HS-27A (cell line): ENCODE results near the gene PSENEN.
"Not testable (repeated sequence)": the region's sequence is repeated elsewhere in the genome, so short reads cannot be mapped to it uniquely, and the experiment has no call there.

Experiments used
- DNase-seq: peaks from one replicate; pipeline ENCODE4 v3.0.0-alpha.2; 2012; ENCODE audit warnings: low read depth, missing footprints

The PSENEN gene

DNA sequence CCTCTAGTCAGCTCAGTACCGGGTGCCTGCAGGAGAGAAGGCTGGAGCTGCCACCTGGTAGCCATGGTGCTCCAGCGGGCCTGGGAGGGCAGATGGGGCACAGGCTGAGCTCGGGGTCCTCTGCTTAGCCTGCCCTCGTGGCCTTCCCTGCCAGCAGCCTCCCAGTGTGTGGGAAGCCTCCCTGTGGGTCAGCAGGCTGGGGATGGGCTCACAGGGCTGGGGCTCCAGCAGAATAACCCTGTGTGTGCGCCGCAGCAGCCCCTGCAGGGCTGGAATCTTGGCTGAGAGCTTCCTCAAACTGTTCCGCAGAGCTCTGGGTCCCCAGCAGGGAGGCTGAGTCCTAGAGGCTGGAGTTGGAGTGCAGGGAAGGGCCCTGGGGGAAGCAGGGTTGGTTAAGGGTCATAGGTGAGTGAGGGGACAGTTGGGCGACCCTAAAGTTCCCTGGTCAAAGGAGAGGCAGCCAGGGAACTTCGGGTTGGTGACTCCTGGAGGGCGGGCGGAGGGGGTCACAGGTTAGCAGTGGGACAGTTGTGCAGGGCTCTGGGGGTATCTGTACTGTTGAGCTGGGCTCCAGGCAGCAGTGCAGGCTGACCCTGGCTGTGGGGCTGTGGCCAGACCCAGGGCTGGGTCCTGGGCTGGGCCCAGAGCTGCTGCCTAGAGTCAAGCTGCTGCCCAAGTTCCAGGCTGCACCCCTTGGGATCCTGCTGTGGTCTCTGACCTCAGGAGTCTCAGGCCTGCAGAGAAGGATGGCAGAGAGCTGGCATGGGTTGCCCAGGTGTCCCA is 43.9 kb downstream of the PSENEN start:
- DNase-seq, result no peak

DNA sequence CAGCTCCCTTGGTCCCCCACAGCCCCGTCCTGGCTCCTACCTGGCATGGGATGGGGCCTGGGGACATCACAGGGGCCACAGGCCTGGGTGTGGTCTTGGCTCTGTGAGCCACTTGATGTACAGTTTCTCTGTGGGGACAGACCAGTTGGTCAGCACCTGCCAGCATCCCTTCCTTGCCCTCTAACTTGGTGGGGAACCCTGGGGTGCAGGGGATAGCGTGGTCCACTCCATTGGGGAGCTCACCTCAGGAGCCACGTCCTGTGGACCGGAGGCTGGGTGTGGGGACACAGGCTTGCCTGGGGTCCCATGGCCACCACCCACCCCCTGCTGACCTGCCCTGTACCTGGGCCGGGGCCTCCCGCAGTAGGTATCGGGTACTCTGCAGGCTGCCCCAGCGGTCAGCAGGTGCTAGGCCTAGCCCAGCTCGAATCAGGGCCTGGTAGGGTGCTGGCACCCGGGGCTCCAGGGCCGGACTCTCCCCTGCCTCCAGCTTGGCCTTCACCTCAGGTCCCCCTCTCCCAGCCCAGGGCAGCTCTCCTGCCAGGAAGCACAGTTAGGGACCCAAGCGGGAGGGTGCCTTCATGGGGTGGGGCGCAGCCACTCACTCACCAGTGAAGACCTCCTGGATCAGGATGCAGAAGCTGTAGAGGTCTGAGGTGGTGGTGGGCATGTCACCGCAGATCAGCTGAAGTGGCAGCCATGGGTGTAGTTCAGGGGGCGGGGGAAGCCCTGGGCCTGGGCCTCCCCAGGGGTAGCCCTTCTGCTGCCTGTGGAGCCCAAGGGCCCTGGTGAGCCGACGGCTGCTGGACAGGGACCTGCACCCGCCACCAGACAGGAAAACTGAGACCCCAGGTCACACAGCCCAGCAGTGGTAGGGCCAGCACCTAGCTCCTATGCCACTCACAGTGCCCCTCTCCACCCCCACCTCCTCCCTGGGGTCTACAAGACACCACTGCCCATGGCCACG is 44.8 kb downstream of the PSENEN start:
- no peak for DNase-seq

DNA sequence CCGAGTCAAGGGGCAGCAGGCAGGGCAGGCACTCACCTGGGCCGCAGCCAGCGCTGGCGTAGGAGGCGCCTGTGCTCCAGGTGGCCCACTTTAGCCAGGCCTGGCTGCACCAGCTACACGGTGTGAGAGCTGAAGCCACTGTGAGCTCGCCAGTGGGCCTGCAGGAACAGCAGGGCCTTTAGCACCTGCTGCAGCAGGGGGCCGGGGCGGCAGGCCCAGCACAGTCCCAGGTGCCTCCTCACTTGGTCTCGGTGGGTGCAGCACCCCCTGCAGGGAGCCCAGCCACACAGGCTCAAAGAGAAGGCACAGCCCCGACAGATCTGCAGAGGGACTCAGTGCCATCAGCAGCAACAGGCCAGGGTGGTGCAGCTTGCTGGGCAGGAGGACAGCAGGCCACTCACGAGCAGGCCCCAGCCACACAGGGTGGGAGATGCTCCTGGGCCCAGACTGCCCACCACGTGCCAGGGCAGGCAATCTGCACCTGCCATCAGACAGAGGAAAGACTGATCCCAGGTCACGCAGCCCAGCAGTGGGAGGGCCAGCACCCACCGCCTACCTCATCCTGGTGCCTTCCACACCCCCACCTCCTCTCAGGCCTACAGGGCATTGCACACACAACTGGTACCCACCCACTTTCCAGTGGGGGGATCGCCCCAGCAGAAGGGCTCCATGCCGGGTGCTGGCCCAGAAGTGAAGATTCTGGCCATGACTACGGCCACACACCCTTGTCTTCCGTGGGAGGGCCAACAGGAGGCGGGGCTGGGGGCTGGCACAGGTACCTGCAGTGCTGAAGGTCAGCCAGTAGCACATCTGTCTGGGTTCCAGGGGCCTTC is 45.7 kb downstream of the PSENEN start:
- DNase-seq, result no peak

DNA sequence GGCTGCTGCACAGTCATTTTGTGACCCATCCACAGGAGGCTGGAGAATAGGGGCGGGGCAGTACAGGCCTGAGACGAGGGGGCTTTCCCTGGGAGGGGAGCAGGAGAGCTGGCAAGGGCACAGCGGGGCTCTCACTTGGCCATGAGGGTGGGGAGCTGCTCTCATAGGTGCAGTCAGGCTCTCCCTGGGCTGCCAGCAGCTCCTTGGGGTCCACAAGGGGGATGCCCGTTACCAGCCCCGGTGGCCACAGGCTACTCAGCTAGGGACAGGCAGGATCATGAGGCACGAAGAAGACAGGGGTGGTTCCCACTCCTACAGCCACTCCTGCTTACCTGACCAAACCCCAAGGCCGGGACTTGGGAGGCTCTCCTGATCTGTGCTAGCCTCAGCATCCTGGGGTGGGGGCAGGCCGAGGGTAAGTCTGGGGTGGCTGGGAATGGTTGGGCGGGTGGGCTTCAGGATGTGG is 46.4 kb downstream of the PSENEN start:
- no peak for DNase-seq

DNA sequence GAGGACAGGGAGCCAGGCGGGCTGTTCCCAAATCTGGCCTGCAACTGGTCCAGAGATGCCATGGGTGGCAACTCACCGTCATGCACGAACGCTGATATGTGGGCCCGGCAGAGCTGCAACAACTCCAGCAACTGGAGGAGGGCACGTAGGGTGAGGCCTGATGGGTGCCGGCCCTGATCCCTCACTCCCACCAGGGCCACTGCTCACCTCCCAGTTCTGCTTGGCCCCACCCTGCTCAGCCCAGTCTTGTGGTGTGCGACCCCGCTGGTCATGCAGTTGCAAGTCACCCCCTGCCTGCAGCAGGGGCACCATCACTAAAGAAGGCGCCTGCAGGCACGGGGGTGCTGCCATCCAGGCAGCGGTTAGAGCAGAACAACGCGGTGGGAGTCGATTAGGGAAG is 46.9 kb downstream of the PSENEN start:
- DNase-seq, result no peak

DNA sequence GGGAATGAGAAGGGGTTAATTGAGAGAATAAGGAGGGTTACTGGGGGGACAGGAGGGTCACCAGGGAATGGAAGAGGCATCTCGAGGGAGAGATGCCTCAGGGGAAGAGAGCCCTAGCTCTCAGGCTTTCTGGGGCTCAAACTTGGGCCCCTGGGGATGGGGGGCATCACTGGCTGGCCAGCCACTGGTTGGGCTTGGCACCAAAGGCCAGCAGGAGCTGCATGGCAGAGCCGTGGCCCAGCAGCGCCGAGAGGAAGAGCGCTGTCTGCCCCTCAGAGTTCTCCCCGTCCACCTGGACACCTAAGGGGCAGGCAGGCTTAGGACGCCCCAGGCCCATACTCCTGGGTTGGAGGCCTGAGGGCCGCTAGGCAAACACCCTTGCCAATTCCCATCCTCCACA is 47.4 kb downstream of the PSENEN start:
- DNase-seq, result no peak

DNA sequence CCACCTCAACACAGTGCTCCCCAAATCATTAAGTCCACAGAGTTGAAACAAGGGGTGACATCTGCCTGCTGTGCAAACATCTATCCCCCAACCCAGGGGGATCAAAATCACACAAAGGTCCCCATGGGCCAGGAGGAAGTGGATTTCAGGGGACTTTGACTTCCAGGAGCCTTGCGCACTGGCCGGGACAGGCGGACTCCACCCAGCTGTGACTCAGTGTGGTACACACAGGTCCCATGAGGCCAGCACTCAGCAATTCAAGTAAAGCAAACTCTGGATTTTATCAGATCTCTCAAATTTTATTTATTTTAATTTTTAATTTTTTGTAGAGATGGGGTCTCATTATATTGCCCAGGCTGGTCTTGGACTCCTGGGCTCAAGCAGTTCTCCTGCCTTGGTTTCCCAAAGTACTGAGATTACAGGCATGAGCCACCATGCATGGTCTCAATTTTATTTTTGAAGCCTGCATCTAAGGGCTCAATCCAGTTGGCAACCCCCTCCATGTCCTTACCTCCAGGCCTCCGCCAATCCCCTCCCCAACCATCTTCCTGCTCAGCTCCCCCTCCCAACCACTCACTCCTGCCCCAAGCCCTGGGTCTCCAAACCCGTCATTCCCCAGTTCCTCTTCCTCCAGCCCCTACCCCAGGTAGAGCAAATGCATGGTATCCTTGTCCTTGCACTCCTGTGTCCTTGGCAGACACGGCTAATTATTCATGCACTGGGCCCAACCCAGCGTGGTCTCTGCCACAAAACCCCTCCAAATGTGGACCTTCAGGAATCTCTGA is 48.1 kb downstream of the PSENEN start:
- DNase-seq, result peak; percentile 46

DNA sequence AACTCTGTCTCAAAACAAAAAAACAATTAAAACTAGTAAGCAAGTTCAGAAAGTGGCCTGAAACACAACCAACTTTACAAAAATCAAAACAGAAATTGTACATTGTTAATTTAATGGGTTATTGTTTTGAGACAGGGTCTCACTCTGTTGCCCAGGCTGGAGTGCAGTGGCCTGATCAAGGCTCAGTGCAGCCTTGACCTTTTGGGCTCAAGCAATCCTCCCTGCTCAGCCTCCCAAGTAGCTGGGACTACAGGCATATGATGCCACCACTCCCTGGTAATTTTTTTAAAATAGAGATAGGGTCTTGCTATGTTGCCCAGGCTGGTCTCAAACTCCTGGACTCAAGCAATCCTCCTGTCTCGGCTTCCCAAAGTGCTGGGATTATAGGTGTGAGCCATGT is 50.1 kb downstream of the PSENEN start:
- DNase-seq, result not testable (repeated sequence)
